ENCODE results near the gene NTRK1. TPM values are rescaled to one million over a fixed set of nuclear protein-coding genes. Genes with fewer than 3 reads are reported as not detected.

NTRK1 gene
- total RNA-seq, 3 donors from 2014 or later (not counting 1 experiment from before 2014, with no cell fraction given): 1.7 to 16.7 (median 2.4) TPM

GRCh38 chr1:156912861-156913808, 52.5 kb downstream of the NTRK1 start:
- no peak overlapping the region for H3K4me3 Mint-ChIP-seq
- H3K27ac Mint-ChIP-seq: no peak overlapping the region
- H3K27me3 ChIP-seq (ENCODE audit: control insufficient read depth, insufficient read depth, low read length): no peaks in the 10 kb centered on the region
- no peaks in the 10 kb centered on the region for H3K4me1 ChIP-seq (ENCODE audit: control insufficient read depth, insufficient read depth, low read length)
- TF ChIP-seq CTCF (IDR thresholded peaks at IDR 0.05): no peak
- no peaks in the 10 kb centered on the region for H3K36me3 ChIP-seq (ENCODE audit: control insufficient read depth, insufficient read depth, low read length)
- H3K4me3 ChIP-seq (ENCODE audit: low read length): no peak overlapping the region
- peaks cover 0 to 3% of the 10 kb centered on the region in 2 donors for H3K4me1 Mint-ChIP-seq
- no peaks in the 10 kb centered on the region for H3K36me3 Mint-ChIP-seq
- DNase-seq (no peak), ATAC-seq (no peak)
- intact Hi-C loops (cut with micrococcal nuclease): no loop called here
- H3K27ac ChIP-seq (ENCODE audit: low read length): no peak overlapping the region
- WGBS (ENCODE audit: insufficient coverage): 72% methylated on average over 24 of the region's 24 CpGs
- peaks cover 10 to 14% of the 10 kb centered on the region in 2 donors for H3K27me3 Mint-ChIP-seq (ENCODE audit: low read depth in 2 of 2)
- H3K9me3 ChIP-seq (ENCODE audit: control insufficient read depth, insufficient read depth, low read length): no peaks in the 10 kb centered on the region
- H3K9me3 Mint-ChIP-seq: no peaks in the 10 kb centered on the region

GRCh38 chr1:156913809-156914387, 53.2 kb downstream of the NTRK1 start:
- TF ChIP-seq CTCF (IDR thresholded peaks at IDR 0.05): no peak
- peaks cover 15 to 20% of the 10 kb centered on the region in 2 donors for H3K27me3 Mint-ChIP-seq (ENCODE audit: low read depth in 2 of 2)
- no peaks in the 10 kb centered on the region for H3K4me1 ChIP-seq (ENCODE audit: control insufficient read depth, insufficient read depth, low read length)
- H3K27ac Mint-ChIP-seq: no peak overlapping the region
- intact Hi-C loops (cut with micrococcal nuclease): no loop called here
- no peak overlapping the region for H3K4me3 Mint-ChIP-seq
- DNase-seq (no peak), ATAC-seq (no peak)
- H3K4me3 ChIP-seq (ENCODE audit: low read length): no peak overlapping the region
- H3K9me3 ChIP-seq (ENCODE audit: control insufficient read depth, insufficient read depth, low read length): no peaks in the 10 kb centered on the region
- H3K4me1 Mint-ChIP-seq: peaks cover 0 to 3% of the 10 kb centered on the region in 2 donors
- H3K27ac ChIP-seq (ENCODE audit: low read length): no peak overlapping the region
- no peaks in the 10 kb centered on the region for H3K9me3 Mint-ChIP-seq
- WGBS (ENCODE audit: insufficient coverage): 84% methylated on average over 13 of the region's 13 CpGs
- H3K36me3 Mint-ChIP-seq: no peaks in the 10 kb centered on the region
- no peaks in the 10 kb centered on the region for H3K27me3 ChIP-seq (ENCODE audit: control insufficient read depth, insufficient read depth, low read length)
- no peaks in the 10 kb centered on the region for H3K36me3 ChIP-seq (ENCODE audit: control insufficient read depth, insufficient read depth, low read length)

- ATAC-seq (no peak), DNase-seq (no peak)
- Histone ChIP-seq H3K9me3 (ENCODE audit: control insufficient read depth, insufficient read depth, low read length) (no peaks in the 10 kb centered on the region), H3K36me3 (ENCODE audit: control insufficient read depth, insufficient read depth, low read length) (no peaks in the 10 kb centered on the region), H3K4me3 (ENCODE audit: low read length) (no peak overlapping the region), H3K4me1 (ENCODE audit: control insufficient read depth, insufficient read depth, low read length) (no peaks in the 10 kb centered on the region), H3K27ac (ENCODE audit: low read length) (no peak overlapping the region), H3K27me3 (ENCODE audit: control insufficient read depth, insufficient read depth, low read length) (no peaks in the 10 kb centered on the region)
- TF ChIP-seq CTCF (IDR thresholded peaks at IDR 0.05): no peak
- Mint-ChIP-seq H3K36me3 (no peaks in the 10 kb centered on the region), H3K4me3 (no peak overlapping the region), H3K27ac (no peak overlapping the region), H3K9me3 (no peaks in the 10 kb centered on the region), H3K27me3 (ENCODE audit: low read depth in 2 of 2) (peaks cover 15 to 24% of the 10 kb centered on the region in 2 donors), H3K4me1 (peaks cover 0 to 3% of the 10 kb centered on the region in 2 donors)
- 90% methylated on average over 9 of the region's 9 CpGs for WGBS (ENCODE audit: insufficient coverage)
- intact Hi-C loops (cut with micrococcal nuclease): no loop called here
Observed at GRCh38 chr1:156914440-156914856, 53.8 kb downstream of the NTRK1 start.
